Fibroblast of lung (primary cell): Measurements from ENCODE around the gene KSR2. TPM values are rescaled to one million over a fixed set of nuclear protein-coding genes. Genes with fewer than 3 reads are reported as not detected.
"Not testable (repeated sequence)": the region's sequence is repeated elsewhere in the genome, so short reads cannot be mapped to it uniquely, and the experiment has no call there.

Source experiments
- DNase-seq, 2 donors: peaks; one replicate each; pipeline versions ENCODE4 v3.0.0 to v3.0.0-alpha.2; 2010; ENCODE audit warnings: low read depth in 2 of 2
- H2AFZ ChIP-seq: 2 replicates; pipeline ENCODE4 v1.5.1; 2012; ENCODE audit warnings: low read length, control low read depth, inconsistent platforms
- H3K27ac ChIP-seq: 2 replicates; pipeline ENCODE4 v1.5.1; 2011; ENCODE audit warnings: low read length, control low read depth; ENCODE audit not compliant: insufficient read depth
- H3K27me3 ChIP-seq: 2 replicates; pipeline ENCODE4 v1.5.1; 2011; ENCODE audit warnings: mild to moderate bottlenecking, low read length; ENCODE audit not compliant: control insufficient read depth, insufficient read depth
- H3K36me3 ChIP-seq: 2 replicates; pipeline ENCODE4 v1.5.1; 2011; ENCODE audit warnings: low read length; ENCODE audit not compliant: control insufficient read depth, insufficient read depth
- H3K4me1 ChIP-seq: 2 replicates; pipeline ENCODE4 v1.5.1; 2011; ENCODE audit warnings: low read length; ENCODE audit not compliant: control insufficient read depth, insufficient read depth; ENCODE audit errors: extremely low read depth
- H3K4me2 ChIP-seq: 2 replicates; pipeline ENCODE4 v1.5.1; 2011; ENCODE audit warnings: low read length, control low read depth; ENCODE audit not compliant: insufficient read depth; ENCODE audit errors: extremely low read depth
- H3K4me3 ChIP-seq, 4 experiments: fragments of 200-600 bp in 1 of 4; sonication (generic) in 1 of 4; replicated peaks in 1 of 4; 2 replicates each; pipeline ENCODE4 v1.5.1; 2011 to 2016; ENCODE audit warnings: low read length in 4 of 4, low read depth in 3 of 4, mild to moderate bottlenecking in 3 of 4, control low read depth in 2 of 4, inconsistent platforms in 1 of 4, mixed read lengths in 1 of 4; ENCODE audit not compliant: insufficient read depth in 1 of 4; ENCODE audit errors: control extremely low read depth in 1 of 4
- H3K79me2 ChIP-seq: 2 replicates; pipeline ENCODE4 v1.5.1; 2012; ENCODE audit warnings: mild to moderate bottlenecking, low read length, inconsistent platforms; ENCODE audit not compliant: control insufficient read depth, insufficient read depth
- H3K9ac ChIP-seq: 2 replicates; pipeline ENCODE4 v1.5.1; 2011; ENCODE audit warnings: mild to moderate bottlenecking, low read length, control low read depth; ENCODE audit not compliant: insufficient read depth
- H3K9me3 ChIP-seq: 2 replicates; pipeline ENCODE4 v1.5.1; 2012; ENCODE audit warnings: low read depth, low read length; ENCODE audit not compliant: control insufficient read depth, insufficient read depth
- H4K20me1 ChIP-seq: 2 replicates; pipeline ENCODE4 v1.5.1; 2011; ENCODE audit warnings: low read length; ENCODE audit not compliant: control insufficient read depth, insufficient read depth; ENCODE audit errors: extremely low read depth
- CTCF ChIP-seq, 2 donors: IDR thresholded peaks in 1 of 2; conservative IDR thresholded peaks in 1 of 2; 1 replicate in 1 of 2; 2 replicates in 1 of 2; pipeline ENCODE4 v1.5.1; 2011 to 2012; ENCODE audit warnings: low read length in 2 of 2, control low read depth in 1 of 2, inconsistent platforms in 1 of 2, low read depth in 1 of 2, mild to moderate bottlenecking in 1 of 2
- EZH2 ChIP-seq: IDR thresholded peaks from 2 replicates; pipeline ENCODE4 v1.5.1; 2012; ENCODE audit warnings: low read length, control low read depth, mild to moderate bottlenecking; ENCODE audit errors: missing control alignments
- polyA plus RNA-seq, 2 donors: library from polyadenylated mRNA; depleted of rRNA in 1 of 2; stranded (reverse) in 1 of 2; unstranded in 1 of 2; fragments of >200 nt; gene quantifications; 2 replicates each; pipeline ENCODE4 v1.2.1, GENCODE V29; 2011 to 2012; ENCODE audit warnings: missing spikeins in 1 of 2
- total RNA-seq: library from RNA; depleted of rRNA; stranded (reverse); fragments of >200 nt; gene quantifications from 2 replicates; pipeline ENCODE4 v1.2.1, GENCODE V29; 2014

Gene KSR2
- total and polyA plus RNA-seq, 2 donors (not counting 1 experiment from before 2014, with no cell fraction given) = not detected

- no peak for TF ChIP-seq CTCF (conservative IDR thresholded peaks at IDR 0.05 in 1 of 2, IDR thresholded peaks at IDR 0.05 in 1 of 2; ENCODE audit: low read depth in 1 of 2, low read length in 2 of 2)
- TF ChIP-seq EZH2 = no peak
- no peak overlapping the region for H3K9ac ChIP-seq
- no peaks in the 10 kb centered on the region for H3K79me2 ChIP-seq
- no peak overlapping the region for H3K27ac ChIP-seq
- H4K20me1 ChIP-seq = no peaks in the 10 kb centered on the region
- no peaks in the 10 kb centered on the region for H3K9me3 ChIP-seq
- no peak overlapping the region for H3K4me2 ChIP-seq
- no peaks in the 10 kb centered on the region for H3K27me3 ChIP-seq
- no peak for DNase-seq
- H2AFZ ChIP-seq = no peak overlapping the region
- H3K36me3 ChIP-seq = no peaks in the 10 kb centered on the region
- H3K4me1 ChIP-seq = no peaks in the 10 kb centered on the region
- H3K4me3 ChIP-seq = no peak overlapping the region
Measured at GRCh38 chr12:117738233-117738632, 230.6 kb downstream of the KSR2 start.

GRCh38 chr12:117733549-117733805 is 235.3 kb downstream of the KSR2 start:
- no peaks in the 10 kb centered on the region for H3K9me3 ChIP-seq

GRCh38 chr12:117732761-117733548 is 235.8 kb downstream of the KSR2 start:
- H3K36me3 ChIP-seq = no peaks in the 10 kb centered on the region
- TF ChIP-seq EZH2 (no peak), CTCF (conservative IDR thresholded peaks at IDR 0.05 in 1 of 2, IDR thresholded peaks at IDR 0.05 in 1 of 2; ENCODE audit: low read depth in 1 of 2, low read length in 2 of 2) (no peak)
- H2AFZ ChIP-seq = no peak overlapping the region
- no peak overlapping the region for H3K4me2 ChIP-seq
- H3K79me2 ChIP-seq = no peaks in the 10 kb centered on the region
- DNase-seq = no peak
- H3K9ac ChIP-seq = no peak overlapping the region
- H4K20me1 ChIP-seq = no peaks in the 10 kb centered on the region
- no peak overlapping the region for H3K4me3 ChIP-seq
- H3K27me3 ChIP-seq = no peaks in the 10 kb centered on the region
- no peaks in the 10 kb centered on the region for H3K4me1 ChIP-seq
- no peak overlapping the region for H3K27ac ChIP-seq
- H3K9me3 ChIP-seq = no peaks in the 10 kb centered on the region

More at GRCh38 chr12:117733549-117733805, 235.3 kb downstream of the KSR2 start:
- Histone ChIP-seq H3K4me3 (no peak overlapping the region), H3K36me3 (no peaks in the 10 kb centered on the region), H3K79me2 (no peaks in the 10 kb centered on the region), H3K4me2 (no peak overlapping the region), H3K4me1 (no peaks in the 10 kb centered on the region), H3K27me3 (no peaks in the 10 kb centered on the region), H4K20me1 (no peaks in the 10 kb centered on the region), H3K27ac (no peak overlapping the region), H2AFZ (no peak overlapping the region), H3K9ac (no peak overlapping the region)
- TF ChIP-seq EZH2 (no peak), CTCF (conservative IDR thresholded peaks at IDR 0.05 in 1 of 2, IDR thresholded peaks at IDR 0.05 in 1 of 2; ENCODE audit: low read depth in 1 of 2, low read length in 2 of 2) (no peak)
- no peak for DNase-seq

GRCh38 chr12:117731131-117731530 is 237.7 kb downstream of the KSR2 start:
- H3K27me3 ChIP-seq, H3K9me3 ChIP-seq, H3K27ac ChIP-seq, H3K36me3 ChIP-seq, H3K4me3 ChIP-seq, H4K20me1 ChIP-seq, DNase-seq, H3K4me1 ChIP-seq, H3K9ac ChIP-seq, H3K79me2 ChIP-seq, H2AFZ ChIP-seq, H3K4me2 ChIP-seq: not testable (repeated sequence)
